ENCODE data around the gene LRPAP1.
A peak's percentile ranks its signal among the peaks of the same experiment; 100 is the strongest.
"Not testable (repeated sequence)": the region's sequence is repeated elsewhere in the genome, so short reads cannot be mapped to it uniquely, and the experiment has no call there.

Gene LRPAP1, protein sequence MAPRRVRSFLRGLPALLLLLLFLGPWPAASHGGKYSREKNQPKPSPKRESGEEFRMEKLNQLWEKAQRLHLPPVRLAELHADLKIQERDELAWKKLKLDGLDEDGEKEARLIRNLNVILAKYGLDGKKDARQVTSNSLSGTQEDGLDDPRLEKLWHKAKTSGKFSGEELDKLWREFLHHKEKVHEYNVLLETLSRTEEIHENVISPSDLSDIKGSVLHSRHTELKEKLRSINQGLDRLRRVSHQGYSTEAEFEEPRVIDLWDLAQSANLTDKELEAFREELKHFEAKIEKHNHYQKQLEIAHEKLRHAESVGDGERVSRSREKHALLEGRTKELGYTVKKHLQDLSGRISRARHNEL

DNA sequence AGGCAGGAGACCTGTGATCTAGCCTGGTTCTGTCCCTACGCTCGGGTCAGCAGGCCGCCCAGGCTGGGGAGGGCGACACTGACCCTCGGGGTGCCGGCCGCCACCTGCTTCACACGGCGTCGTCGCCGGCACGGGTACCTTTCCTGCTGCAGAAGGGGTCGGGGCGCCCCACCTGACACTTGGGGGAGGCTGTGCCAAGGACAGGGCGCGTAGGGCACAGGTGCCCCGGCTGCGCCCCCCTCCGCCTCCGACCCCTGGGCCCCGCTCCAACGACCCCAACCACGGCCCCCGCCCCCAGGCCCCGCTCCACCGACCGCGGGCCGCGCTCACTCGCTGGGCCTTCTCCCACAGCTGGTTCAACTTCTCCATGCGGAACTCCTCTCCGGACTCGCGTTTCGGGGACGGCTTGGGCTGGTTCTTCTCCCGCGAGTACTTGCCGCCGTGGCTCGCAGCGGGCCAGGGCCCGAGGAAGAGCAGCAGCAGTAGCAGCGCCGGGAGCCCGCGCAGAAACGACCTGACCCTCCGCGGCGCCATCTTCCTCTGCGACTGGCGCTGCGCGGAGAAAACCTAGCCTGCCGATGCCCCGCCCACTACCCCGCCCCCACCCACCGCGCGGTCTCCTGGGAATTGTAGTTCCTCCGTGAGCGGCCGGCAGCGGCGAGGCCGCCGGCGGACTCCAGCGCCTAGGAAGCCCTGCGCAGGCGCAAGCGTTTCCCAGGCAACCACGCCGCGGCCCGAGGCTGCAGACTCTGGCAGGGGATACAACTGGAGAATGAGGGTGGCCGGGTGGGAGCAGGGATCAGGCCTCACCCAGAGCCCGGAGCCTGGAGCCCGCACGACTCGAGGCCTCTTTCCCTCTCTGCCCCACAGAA, at the start of gene LRPAP1:
Gene LRPAP1 (minus strand): TSS at position 544 of the 872 bp plus-strand sequence. CDS start 10 bp downstream, at position 534.
- peak; percentile 81 to 82 for DNase-seq

DNA sequence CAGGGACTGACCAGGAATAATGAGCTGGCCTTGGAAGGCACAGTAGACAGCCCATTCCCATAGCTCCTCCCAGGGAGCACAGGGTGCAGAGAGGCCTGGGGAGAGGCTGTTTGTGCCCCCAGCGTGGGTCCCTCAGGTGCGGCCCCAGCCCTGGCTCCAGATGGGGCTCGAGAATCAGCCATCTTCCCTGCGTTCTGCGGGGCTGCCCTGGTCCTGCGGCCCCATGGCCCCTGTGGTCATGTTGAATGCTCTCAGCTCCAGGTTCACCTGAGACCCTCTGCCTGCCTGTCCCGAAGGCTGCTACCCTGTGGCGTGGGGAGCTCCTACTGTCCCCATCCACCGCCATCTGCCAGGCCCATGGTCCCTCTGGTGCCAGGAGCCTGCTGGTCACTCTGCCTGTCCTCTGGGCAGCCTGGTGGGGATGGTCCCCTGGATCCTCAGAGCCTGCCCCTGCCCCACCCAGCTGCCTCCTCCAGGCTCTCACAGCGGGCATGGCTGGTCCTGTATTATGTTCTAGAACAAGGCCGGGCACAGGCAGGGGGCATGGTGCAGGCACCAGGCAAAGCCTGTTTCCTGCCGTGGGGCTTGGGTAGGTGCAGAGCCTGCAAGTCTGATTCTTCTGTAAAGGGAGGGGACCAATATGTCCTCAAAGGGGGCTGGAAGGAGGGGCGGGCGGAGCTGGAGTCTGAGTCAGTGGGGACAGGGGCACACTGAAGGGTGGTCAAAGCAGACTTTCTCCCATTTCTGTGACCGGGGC, 49.3 kb upstream of the LRPAP1 start:
- not testable (repeated sequence) for DNase-seq

DNA sequence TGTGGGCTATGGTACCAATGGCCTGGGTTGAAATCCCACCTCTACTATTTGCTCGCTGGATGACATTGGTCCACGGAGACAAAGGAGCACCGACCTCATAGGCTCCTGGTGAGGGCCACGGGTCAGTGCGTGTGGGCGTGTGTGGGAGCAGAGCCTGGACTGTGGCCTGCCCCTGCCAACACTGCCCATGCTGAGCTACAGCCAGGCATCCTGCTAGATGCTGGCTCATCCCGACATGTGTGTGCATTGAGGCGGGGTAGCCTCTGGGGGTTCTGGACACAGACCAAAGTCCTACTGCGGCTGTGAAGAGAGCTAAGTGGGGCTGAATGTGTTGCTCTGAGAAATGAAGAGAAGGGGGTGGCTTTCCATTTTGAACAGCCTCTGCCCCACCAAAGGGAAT, 48.6 kb upstream of the LRPAP1 start:
- DNase-seq: not testable (repeated sequence)

DNA sequence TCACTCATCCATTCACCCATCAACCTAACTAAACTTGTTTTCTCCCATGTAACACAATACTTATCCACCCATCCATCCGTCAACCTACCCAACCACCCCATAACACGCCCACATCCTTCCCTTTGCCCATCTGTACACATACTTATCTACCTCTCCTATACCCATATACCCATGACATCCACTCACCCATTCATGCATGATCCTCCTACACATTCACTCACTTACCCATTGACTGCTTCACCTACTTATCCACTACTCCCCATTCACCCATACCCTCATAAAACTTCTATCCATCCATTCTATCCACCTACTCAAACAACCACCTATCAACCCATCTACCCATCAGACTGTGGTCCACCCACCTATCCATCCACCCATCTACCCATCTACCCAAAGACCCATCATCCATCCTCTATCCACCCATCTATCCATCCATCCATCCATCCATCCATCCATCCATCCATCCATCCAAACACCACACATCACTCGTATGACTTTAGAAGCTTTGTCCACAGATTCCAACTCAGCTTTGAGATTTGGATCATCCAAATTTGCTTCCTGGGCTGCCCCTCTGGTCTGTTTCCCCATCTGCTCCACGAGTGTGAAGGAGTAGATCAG, 46.4 kb upstream of the LRPAP1 start:
- DNase-seq: not testable (repeated sequence)

DNA sequence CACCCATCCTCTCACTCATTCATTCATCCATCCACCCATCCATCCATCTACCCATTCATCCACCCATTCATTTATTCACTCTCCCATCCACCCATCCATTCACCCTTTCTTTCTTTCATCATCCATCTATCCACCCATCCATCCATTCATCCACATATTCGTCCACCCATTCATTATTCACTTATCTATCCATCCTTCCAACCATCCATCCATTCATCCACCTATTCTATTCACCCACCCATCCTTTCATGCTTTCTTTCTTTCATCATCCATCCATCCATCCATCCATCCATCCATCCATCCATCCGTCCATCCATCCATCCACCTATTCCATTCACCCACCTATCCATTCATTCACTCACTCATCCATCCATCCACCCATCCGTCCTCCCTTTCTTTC, 45.8 kb upstream of the LRPAP1 start:
- DNase-seq: not testable (repeated sequence)

DNA sequence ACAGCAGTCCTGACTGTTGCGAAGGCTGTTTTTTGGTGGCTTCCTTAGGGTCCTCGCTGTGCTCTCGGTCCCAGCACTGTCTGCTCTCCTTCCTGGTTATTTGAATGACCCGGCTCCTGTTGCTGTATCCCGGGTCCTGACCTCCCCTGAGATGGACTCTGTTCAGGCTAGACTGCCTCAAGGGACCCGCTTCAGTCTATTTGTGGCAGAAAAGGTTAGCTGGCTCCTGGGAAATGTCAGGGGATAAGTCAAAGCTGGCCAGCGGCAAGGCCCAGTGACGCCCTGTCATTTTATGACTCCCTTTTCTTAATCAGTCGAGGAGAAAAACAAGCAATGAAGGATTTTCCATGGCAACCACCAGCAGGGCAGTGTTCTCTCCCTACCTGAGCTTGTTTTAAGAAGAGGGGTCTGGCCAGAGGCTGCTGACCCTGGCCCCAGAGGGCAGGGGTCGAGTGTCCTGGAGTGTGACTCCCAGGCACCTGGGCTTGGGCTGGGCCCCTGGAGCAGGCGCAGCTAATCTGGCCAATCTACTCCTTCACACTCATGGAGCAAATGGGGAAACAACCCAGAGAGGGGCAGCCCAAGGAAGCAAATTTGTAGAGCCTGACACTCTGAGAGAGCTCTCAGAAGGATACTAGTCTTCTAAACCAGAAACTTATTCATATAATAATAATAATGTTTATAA, 45.1 kb upstream of the LRPAP1 start:
- not testable (repeated sequence) for DNase-seq

DNA sequence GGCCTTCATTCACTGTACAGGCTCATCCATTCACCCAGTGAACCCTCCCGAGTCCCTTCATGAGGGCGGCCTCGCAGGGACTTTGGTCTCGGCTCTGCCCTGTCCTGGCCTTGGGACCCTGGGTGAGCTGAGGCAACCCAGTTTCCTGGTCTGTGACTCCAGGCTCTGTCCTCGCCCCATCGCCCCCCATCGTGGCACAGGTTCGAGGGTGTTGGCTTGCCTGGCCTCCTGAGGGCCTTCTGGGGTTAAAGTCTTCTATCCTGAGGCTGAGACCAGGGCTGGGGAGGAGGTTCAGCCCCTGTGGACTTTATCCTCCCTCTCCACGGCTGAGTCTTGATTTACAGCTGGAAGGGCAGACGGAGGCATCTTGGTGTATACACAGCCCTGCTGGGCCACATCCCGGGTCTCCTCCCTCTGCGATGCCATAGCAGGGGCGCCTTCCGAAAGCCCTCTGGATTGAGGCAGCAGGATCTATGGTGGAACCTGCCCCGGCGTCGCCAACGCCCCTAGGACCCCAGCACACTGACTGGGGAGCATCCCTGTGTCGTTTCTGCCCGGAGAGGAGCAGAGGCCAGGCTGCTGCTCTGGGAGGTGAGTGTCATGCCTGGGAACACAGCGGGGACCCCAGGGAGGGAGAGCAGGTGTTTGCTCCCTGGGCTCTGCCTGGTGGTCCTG, 44.4 kb upstream of the LRPAP1 start:
- not testable (repeated sequence) for DNase-seq

DNA sequence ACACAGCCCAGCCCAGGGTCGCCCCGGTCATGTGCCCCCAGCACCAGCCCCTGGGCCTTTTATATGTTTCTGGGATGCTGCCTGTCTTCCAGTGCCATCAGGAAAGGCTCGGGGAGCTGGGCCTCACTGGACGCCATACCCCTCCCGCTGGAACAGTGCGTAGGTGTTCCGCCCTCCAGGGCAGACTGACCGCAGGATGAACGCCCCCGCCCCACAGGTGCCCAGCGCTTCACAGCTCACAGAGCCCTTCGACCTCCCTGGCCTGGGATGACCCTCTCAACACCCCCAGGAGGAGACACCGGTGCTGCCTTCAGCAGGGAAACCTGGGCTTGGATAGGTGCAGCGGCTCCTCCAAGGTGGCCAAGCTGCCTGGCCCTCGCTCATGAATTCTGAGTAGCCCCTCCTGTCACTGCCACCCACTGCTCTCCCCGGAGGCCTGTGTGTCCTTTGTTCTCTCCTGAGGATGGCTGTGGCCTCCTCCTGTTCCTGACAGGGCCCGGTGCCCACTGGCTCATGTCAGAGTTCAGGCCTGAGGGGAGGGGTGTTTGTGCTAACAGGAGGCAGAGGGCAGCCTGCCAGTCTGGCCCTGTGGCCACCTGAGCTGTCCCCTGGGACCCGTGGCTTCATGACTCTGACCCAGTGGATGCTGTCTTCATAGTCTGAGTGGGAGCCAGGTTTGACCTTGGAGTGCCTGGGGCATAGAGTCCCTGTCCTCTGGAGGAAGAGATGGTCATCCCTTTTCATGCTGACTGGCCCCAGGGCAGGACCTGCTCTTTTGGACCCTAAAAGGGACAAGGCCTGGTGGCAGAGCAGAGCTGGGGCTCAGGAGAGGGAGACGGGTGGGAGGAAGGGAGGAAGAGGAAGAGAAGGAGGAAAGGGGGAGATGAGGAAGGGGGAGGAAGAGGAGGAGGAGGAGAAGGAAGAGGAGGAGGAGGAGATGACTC, 43.5 kb upstream of the LRPAP1 start:
- DNase-seq: not testable (repeated sequence)

DNA sequence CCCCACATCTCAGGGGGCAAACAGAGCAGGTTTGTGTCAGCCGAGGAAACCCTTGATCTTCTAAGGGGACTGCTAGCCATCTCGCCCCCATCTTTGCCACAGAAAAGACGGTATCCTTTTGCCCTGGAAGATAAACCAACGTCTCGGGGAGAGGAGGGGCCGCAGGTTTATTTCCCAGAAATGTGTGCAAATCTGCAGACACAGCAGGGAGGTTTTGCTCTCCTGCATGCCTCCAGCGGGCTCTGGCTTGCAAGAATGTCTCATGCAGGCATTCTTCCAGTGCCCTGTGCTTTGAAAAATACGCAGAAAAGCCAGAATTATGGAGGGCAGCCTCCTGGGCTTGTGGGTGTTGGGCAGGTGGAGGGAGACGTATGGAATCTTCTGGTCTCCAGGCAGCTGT, 42.6 kb upstream of the LRPAP1 start:
- not testable (repeated sequence) for DNase-seq

DNA sequence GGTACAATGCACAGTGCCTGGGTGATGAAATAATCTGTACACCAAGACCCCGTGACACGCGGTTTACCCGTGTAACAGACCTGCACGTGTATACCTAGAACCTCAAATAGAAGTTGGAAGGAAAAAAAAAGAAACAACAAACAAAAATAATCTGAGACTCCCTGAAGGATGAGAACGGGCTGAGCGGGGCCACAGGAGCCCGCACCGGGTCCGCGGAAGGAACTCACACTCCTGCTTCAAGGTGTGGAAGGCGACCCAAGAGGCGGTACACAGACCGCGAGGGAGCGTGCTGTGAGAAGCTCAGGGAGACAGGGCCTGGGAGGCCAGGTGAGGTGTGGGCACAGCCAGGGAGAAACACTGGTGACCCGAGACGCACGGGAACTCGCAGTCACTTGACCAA, 42.1 kb upstream of the LRPAP1 start:
- DNase-seq: not testable (repeated sequence)

DNA sequence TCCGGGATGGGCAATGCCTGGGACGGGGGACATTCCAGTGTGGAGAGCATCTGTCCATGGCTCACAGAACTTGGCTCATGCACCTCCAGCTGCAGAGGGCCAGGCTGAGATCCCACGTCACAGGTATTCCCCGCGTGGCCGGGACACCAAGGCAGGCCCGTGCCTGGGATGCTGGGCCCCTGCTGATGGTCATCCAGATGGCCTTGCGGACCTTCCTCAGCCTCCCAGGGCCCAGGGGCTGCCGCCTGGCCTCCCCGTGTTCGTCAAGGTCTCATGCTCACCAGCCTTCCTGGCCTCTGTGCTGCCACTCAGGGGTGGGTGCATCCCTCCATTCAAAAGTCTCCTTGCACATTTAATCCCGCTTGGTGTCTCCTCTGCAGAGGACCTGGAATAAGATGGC, 40.9 kb upstream of the LRPAP1 start:
- DNase-seq: no peak

DNA sequence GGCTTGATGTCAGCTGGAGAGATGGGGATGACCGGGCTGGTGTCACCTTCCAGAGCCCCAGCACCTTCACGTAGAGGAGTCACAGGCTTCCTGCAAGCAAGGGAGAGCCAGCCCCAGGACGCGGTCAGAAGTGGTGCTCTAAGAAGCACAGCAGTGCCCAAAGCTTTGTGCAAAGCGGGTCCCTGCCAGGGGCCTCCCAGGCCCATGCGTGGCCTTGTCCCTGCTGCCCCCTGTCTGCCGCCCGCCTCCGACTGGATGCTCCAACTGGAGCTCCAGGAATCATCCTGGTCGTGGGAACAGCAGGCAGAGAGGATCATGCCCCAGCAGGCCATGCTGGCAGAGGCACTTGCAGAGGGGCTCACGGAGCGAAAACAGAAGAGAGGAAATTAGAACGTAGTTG, 40.1 kb upstream of the LRPAP1 start:
- DNase-seq: no peak

DNA sequence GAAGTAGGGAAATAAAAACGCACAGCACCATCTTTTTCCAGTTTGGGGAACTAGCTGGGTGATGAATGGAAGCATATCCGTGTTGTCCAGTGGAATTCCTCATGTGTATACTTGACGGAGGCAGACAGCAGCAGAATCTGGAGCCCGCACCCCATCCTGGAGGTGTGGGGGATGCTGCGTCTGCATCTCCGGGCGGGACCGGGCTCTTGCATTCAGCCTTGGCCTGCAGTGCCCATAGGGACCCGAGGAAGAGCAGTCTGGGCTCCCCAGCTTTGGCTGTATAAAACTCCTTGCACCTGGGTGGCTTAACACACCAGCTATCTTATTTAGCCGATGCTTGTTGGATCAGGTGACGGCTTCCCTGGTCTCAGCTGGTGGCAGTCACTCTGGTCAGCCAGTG, 39.7 kb upstream of the LRPAP1 start:
- DNase-seq: no peak

DNA sequence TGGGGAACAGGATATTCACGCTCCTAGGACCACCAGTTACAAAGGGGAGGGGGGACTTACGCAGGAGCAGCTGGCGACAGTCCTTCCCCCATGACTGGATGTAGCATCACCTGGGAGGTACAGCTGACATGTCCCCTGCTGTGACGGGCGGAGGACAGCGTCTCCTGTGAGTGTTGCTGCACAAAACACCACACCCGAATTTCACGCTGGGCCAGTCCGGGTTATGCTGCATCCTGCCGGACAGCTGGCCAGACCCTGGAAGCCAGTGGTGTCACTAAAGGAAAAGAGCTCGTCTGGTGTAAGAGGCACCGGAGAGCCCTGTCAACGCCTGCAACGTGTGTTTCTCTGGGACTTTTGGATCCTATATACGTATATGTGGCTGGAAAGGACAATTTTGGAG, 38.7 kb upstream of the LRPAP1 start:
- not testable (repeated sequence) for DNase-seq

DNA sequence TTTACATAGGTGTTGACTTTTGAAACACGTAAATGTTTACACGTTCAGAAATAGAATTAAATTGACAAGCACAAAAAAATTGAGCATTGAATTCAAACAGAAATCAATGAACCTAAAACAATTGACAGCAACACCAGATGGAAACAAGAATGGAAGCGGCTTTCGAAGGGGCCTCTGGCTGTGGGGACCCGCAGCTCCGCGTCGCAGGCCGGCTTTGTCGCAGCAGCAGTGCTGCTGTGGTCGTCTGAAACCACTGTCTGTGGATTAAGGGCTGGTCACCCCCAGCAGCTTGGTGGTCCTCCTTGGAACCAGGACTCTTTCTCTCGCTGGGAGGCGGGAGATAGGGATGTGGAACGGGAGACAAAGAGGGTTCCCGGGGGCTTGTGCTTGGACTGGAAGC, 37.4 kb upstream of the LRPAP1 start:
- DNase-seq: not testable (repeated sequence)

DNA sequence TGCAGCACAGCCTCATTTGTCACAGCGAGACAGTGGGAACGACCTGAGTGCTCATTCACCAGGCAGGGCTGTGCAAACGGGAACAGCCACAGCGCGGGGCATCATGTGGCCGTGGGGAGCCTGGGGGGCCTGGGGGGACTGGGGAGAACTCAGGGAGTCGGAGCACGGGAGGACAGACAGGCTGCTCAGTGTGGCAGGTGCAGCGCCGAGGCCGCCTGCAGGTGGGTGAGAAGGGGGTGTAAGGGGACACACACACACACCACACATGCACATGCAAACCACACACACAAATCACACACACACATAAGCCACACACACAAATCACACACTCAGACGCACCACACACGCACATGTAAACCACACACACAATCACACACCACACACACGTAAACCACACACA, 34.5 kb upstream of the LRPAP1 start:
- DNase-seq: not testable (repeated sequence)

DNA sequence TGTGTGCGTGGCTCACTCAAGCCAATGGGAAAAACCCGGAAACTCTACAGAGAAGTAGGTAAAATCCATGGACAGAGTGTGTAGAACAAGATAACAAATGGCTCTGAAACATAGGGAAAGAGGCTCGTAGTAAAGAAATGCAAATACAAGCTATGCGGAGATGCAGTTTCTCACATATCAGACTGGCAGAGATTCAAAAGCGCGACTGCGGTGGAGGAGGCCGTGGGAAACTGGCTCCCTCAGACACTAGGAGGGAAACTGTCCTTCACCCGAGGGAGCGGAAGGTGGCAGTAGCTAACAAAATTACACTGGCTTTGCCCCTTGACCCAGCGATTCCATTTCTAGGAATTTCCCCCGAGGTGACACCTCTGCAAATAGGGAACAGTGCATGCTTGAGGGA, 34.1 kb upstream of the LRPAP1 start:
- DNase-seq: not testable (repeated sequence)

DNA sequence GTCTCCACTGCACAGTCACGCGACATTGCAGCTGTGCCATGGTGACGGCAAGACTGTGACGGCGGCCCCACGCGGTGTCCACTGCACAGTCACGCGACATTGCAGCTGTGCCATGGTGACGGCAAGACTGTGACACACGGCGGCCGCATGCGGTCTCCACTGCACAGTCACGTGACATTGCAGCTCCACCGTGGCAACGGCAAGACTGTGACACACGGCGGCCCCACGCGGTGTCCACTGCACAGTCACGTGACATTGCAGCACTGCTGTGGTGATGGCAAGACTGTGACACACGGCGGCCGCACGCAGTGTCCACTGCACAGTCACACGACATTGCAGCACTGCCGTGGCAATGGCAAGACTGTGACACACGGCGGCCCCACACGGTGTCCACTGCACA, 32.7 kb upstream of the LRPAP1 start:
- DNase-seq: not testable (repeated sequence)

DNA sequence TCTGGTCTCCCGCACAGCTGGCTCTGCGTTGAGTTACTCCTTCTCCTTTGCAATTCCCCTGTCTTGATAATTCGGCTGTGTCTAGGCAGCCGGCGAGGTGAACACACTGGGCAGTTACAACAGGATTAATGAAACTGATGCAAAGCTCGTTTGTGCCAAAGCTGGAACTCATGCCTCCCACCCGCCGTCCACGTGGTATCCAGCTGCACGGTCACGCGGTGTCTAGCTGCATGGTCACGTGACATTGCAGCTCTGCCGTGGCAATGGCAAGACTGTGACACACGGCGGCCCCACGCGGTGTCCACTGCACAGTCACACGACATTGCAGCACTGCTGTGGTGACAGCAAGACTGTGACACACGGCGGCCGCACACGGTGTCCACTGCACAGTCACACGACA, 31.2 kb upstream of the LRPAP1 start:
- DNase-seq: no peak

DNA sequence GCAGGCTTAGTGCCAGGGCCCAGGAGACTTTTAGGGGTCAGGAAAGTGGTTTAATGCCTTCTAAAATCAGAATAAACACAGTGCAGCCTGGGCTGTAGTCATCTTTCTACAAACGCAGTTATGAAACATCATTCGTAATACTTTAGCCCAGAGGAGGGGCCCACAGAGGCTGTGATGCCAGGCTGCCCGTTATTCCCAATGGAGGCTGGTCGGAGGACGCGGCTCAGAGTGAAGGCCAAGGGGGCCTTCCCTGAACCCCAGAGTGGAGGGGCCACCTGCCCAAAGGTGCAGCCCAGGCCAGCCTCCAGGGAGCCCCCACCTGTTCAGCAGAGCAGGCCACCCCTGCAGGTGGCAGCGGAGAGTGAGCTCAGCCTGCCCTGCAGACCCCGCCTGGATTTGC, 29.9 kb upstream of the LRPAP1 start:
- DNase-seq: not testable (repeated sequence)

All from activated CD4-positive, alpha-beta T cell treated with anti-CD3 and anti-CD28 coated beads for 4 hours (primary cell).